Activated T-cell treated with anti-CD3 and anti-CD28 coated beads, Interleukin-2, amount 50 U/mL, for 72 hours (primary cell): ENCODE results near the gene NAALADL2. TPM values are rescaled to one million over a fixed set of nuclear protein-coding genes. Genes with fewer than 3 reads are reported as not detected.
"Not testable (repeated sequence)": the region's sequence is repeated elsewhere in the genome, so short reads cannot be mapped to it uniquely, and the experiment has no call there.

Source experiments
- ATAC-seq, 2 donors: fragments of 150-1000 bp; cut with Tn5 transposase; replicated peaks in 1 of 2; 2 replicates each; pipeline ENCODE4 v1.10.0; 2021; ENCODE audit warnings: moderate library complexity in 2 of 2, mild to moderate bottlenecking in 1 of 2
- DNase-seq, 2 donors: peaks; one replicate each; pipeline ENCODE4 v3.0.0; 2021 to 2022; ENCODE audit warnings: mixed read lengths in 1 of 2
- H3K27ac Mint-ChIP-seq: one replicate; pipeline ENCODE4 v1.8.0; 2022; ENCODE audit warnings: mild to moderate bottlenecking, moderate library complexity, mixed read lengths
- H3K27me3 Mint-ChIP-seq: one replicate; pipeline ENCODE4 v1.8.0; 2022; ENCODE audit warnings: low read depth, mixed read lengths
- H3K36me3 Mint-ChIP-seq, 2 donors: one replicate each; pipeline ENCODE4 v1.8.0; 2022; ENCODE audit warnings: mixed read lengths in 2 of 2, mild to moderate bottlenecking in 1 of 2; ENCODE audit not compliant: insufficient read depth in 2 of 2
- H3K4me1 Mint-ChIP-seq: one replicate; pipeline ENCODE4 v1.8.0; 2022; ENCODE audit warnings: low read depth, mixed read lengths
- H3K4me3 Mint-ChIP-seq, 2 donors: one replicate each; pipeline ENCODE4 v1.8.0; 2022; ENCODE audit warnings: mild to moderate bottlenecking in 2 of 2, mixed read lengths in 2 of 2, moderate library complexity in 2 of 2
- H3K9me3 Mint-ChIP-seq, 2 donors: one replicate each; pipeline ENCODE4 v1.8.0; 2022; ENCODE audit warnings: mixed read lengths in 2 of 2
- total RNA-seq, 2 donors: library from RNA; stranded (reverse); gene quantifications; one replicate each; pipeline ENCODE4 v1.2.3, GENCODE V29; 2022

NAALADL2 gene
- total RNA-seq, 2 donors from 2014 or later, result 0.58 TPM; not detected in 1

GRCh38 chr3:175822766-175823491 lies 963.8 kb downstream of the NAALADL2 start:
- DNase-seq, H3K36me3 Mint-ChIP-seq, H3K27me3 Mint-ChIP-seq, H3K4me1 Mint-ChIP-seq, H3K4me3 Mint-ChIP-seq, H3K27ac Mint-ChIP-seq, ATAC-seq: not testable (repeated sequence)
- peaks cover 6 to 10% of the 10 kb centered on the region in 2 donors for H3K9me3 Mint-ChIP-seq

DNA sequence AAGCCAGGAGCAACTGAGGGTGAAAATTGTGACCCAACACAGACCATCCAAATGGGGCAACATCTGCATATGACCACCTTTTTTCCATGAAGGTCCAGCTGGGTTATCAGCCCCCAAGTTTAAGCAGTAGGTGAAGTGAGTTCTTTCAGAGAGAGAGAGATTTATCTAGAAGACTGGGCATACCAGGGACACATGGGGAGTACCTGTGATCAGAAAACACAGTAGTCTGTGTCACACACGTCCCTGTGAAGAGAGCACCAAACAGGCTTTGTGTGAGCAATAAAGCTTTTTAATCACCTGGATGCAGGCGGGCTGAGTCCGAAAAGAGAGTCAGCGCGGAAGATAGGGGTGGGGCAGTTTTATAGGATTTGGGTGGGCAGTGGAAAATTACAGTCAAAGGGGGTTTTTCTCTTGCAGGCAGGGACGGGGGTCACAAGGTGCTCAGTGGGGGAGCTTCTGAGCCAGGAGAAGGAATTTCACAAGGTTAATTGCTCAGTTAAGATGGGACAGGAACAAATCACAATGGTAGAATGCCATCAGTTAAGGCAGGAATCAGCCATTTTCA lies 966.0 kb downstream of the NAALADL2 start:
- not testable (repeated sequence) for DNase-seq, H3K27ac Mint-ChIP-seq, H3K4me1 Mint-ChIP-seq

DNA sequence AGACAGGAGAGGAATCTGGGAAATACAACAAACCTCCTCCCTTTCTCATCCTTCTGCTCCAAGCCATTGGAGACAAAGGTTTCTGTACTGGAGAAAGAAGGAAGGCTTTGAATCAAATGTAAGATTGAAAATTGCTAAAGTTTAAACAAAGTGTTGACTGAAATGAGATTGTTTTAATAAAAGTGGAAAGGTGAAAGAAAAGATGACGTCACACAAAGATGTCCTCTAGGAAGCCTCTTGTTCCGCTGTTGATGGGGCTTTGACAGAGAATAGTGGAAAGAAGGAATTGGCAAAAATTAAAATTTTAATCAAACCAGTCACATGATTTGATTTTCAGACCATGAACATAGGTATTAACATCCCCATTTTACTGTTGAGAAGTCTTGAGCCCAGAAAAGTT lies 967.6 kb downstream of the NAALADL2 start:
- Mint-ChIP-seq H3K27ac (no peak overlapping the region), H3K9me3 (peaks cover 0 to 4% of the 10 kb centered on the region in 2 donors), H3K4me3 (no peak overlapping the region), H3K4me1 (no peaks in the 10 kb centered on the region), H3K27me3 (no peaks in the 10 kb centered on the region), H3K36me3 (no peaks in the 10 kb centered on the region)
- ATAC-seq (no peak), DNase-seq (no peak)

More for the DNA sequence above, 966.0 kb downstream of the NAALADL2 start:
- not testable (repeated sequence) for H3K9me3 Mint-ChIP-seq, H3K4me3 Mint-ChIP-seq, H3K27me3 Mint-ChIP-seq, H3K36me3 Mint-ChIP-seq, ATAC-seq

DNA sequence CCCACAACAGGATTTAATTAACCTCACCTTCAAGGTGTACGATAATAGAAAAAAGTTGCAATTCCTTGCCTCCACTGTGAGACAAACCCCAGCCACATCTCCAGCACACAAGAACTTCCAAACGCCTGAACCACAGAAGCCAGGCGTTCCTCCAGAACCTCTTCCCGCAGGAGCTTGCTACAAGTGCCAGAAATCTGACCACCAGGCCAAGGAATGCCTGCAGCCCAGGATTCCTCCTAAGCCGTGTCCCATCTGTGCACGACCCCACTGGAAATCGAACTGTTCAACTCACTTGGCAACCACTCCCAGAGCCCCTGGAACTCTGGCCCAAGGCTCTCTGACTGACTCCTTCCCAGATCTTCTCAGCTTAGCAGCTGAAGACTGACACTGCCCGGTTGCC lies 970.7 kb downstream of the NAALADL2 start:
- not testable (repeated sequence) for ATAC-seq, H3K27ac Mint-ChIP-seq, H3K4me3 Mint-ChIP-seq, H3K27me3 Mint-ChIP-seq, H3K4me1 Mint-ChIP-seq, DNase-seq, H3K36me3 Mint-ChIP-seq, H3K9me3 Mint-ChIP-seq

- not testable (repeated sequence) for H3K36me3 Mint-ChIP-seq, DNase-seq, H3K27me3 Mint-ChIP-seq, H3K4me3 Mint-ChIP-seq, H3K27ac Mint-ChIP-seq, H3K9me3 Mint-ChIP-seq, ATAC-seq, H3K4me1 Mint-ChIP-seq
Observed at GRCh38 chr3:175835763-175836162, 976.6 kb downstream of the NAALADL2 start.

DNA sequence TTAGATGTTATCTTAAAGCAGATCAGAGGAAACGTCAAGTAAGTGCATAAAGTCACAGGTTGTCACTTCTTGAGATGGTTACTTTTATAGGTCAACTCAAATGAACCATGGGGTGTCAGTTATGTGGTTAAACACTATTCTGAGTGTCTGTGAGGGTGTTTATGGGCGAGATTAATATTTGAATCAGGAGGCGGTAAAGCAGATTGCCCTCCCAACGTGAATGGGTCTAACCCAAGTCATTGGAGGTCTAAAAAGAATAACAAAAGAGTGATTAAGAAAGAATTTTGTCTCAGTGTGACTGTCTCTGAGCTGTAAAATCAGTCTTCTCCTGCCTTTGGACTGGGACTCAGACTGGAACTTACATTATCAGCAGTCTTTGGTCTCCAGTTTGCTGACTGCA lies 977.5 kb downstream of the NAALADL2 start:
- peaks cover 0 to 3% of the 10 kb centered on the region in 2 donors for H3K9me3 Mint-ChIP-seq
- no peak overlapping the region for H3K27ac Mint-ChIP-seq
- no peaks in the 10 kb centered on the region for H3K27me3 Mint-ChIP-seq
- DNase-seq, result no peak
- H3K36me3 Mint-ChIP-seq, result no peaks in the 10 kb centered on the region
- H3K4me3 Mint-ChIP-seq, result no peak overlapping the region
- no peak for ATAC-seq
- no peaks in the 10 kb centered on the region for H3K4me1 Mint-ChIP-seq

DNA sequence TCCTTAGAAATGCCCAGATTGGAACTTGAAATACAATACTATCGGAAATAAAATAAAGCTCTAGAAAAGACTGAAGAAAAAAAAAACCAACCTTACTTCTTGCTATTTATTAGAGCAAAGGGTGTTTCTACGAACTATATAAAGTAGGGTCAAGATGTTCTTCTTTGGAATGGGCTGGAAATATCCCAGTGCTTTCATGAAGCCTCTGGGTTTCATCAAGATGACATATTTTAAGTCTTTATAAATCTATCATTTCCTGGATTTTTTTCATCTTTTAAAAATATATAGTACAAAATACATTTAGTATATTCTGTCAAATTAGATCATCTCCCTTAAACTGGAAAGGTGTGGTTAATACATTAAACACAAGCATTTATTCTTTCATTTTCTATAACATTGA lies 978.8 kb downstream of the NAALADL2 start:
- DNase-seq (no peak), ATAC-seq (no peak)
- H3K4me3 Mint-ChIP-seq, result no peak overlapping the region
- H3K27me3 Mint-ChIP-seq, result no peaks in the 10 kb centered on the region
- H3K4me1 Mint-ChIP-seq, result no peaks in the 10 kb centered on the region
- peaks cover under 1 to 7% of the 10 kb centered on the region in 2 donors for H3K9me3 Mint-ChIP-seq
- no peaks in the 10 kb centered on the region for H3K36me3 Mint-ChIP-seq
- H3K27ac Mint-ChIP-seq, result no peak overlapping the region

GRCh38 chr3:175839366-175840005 lies 980.4 kb downstream of the NAALADL2 start:
- no peak overlapping the region for H3K27ac Mint-ChIP-seq
- H3K4me3 Mint-ChIP-seq, result no peak overlapping the region
- DNase-seq (no peak), ATAC-seq (no peak)
- H3K27me3 Mint-ChIP-seq, result no peaks in the 10 kb centered on the region
- no peaks in the 10 kb centered on the region for H3K36me3 Mint-ChIP-seq
- peaks cover 2 to 7% of the 10 kb centered on the region in 2 donors for H3K9me3 Mint-ChIP-seq
- H3K4me1 Mint-ChIP-seq, result no peaks in the 10 kb centered on the region

- Mint-ChIP-seq H3K4me3 (no peak overlapping the region), H3K36me3 (no peaks in the 10 kb centered on the region), H3K27ac (no peak overlapping the region), H3K9me3 (no peaks in the 10 kb centered on the region), H3K27me3 (no peaks in the 10 kb centered on the region), H3K4me1 (no peaks in the 10 kb centered on the region)
- no peak for ATAC-seq
- DNase-seq, result no peak
Observed at GRCh38 chr3:175851541-175851940, 992.4 kb downstream of the NAALADL2 start.

DNA sequence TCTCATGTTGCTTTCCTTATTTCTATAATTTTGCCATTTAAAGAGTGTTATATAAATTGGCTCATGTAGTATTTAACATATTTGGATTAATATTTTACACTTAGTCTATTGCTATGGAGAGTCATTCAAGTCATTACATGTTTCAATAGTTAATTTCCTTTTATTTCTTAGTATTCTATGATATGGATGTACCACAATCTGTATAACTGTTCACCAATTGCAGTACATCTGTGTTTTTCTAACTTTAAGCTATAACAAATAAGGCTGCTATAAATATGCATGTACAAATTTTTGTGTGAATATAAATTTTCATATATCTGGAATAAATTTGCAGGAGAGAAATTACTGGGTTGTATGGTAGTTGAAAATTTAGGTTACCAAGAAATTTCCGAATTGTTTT lies 993.4 kb downstream of the NAALADL2 start:
- Mint-ChIP-seq H3K4me1 (no peaks in the 10 kb centered on the region), H3K27me3 (no peaks in the 10 kb centered on the region), H3K36me3 (no peaks in the 10 kb centered on the region), H3K9me3 (peaks cover 2% of the 10 kb centered on the region in 2 donors), H3K4me3 (no peak overlapping the region), H3K27ac (no peak overlapping the region)
- DNase-seq (no peak), ATAC-seq (no peak)

DNA sequence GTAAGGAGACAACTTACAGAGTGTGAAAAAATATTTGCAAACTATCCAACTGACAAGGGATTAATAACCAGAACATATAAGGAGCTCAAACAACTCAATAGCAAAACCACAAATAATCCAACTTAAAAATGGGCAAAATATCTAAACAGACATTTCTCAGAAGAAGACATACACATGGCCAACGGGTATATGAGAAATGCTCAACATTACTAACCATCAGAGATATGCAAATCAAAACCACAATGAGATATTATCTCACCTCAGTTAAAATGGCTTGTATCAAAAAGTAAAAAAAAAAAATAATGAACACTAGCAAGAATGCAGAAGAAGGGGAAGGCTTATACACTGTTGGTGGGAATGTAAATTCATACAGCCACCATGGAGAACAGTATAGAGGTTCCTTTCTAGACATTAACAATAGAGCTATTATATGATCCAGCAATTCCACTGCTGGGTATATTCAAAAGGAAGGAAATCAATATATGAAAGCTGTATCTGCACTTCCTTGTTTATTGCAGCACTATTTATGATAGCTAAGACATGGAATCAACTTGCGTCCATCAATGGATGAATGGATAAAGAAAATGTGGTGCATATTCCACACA lies 998.6 kb downstream of the NAALADL2 start:
- no peaks in the 10 kb centered on the region for H3K4me1 Mint-ChIP-seq
- H3K9me3 Mint-ChIP-seq, result peaks cover 5 to 7% of the 10 kb centered on the region in 2 donors
- H3K27ac Mint-ChIP-seq, result no peak overlapping the region
- no peak for DNase-seq
- ATAC-seq, result no peak
- H3K36me3 Mint-ChIP-seq, result no peaks in the 10 kb centered on the region
- H3K27me3 Mint-ChIP-seq, result no peaks in the 10 kb centered on the region
- no peak overlapping the region for H3K4me3 Mint-ChIP-seq
